ENCODE results near the gene RBM47.

DNA sequence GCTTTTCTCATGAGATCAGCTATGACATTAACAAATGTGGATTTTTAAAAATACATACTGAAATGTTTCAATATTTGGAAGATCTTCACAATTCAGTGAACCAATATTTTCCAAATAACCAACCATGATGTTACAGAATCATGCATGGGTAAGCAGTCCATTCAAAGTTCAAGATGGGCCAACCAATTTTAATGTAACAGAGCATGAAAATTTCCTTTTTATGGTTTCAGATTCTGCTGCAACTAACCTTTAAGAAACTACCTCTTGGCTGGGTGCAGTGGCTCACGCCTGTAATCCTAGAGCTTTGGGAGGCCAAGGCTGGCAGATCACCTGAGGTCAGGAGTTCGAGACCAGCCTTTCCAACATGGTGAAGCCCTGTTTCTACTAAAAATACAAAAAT lies 107.7 kb downstream of the RBM47 start:
- TF ChIP-seq POLR2A (IDR thresholded peaks at IDR 0.05; ENCODE audit: low read length) (no peak), GATA1 (IDR thresholded peaks at IDR 0.05; ENCODE audit: low read depth, low read length) (no peak)
